ENCODE measurements around the gene UBE2O.

- TF ChIP-seq, protein P1, sequence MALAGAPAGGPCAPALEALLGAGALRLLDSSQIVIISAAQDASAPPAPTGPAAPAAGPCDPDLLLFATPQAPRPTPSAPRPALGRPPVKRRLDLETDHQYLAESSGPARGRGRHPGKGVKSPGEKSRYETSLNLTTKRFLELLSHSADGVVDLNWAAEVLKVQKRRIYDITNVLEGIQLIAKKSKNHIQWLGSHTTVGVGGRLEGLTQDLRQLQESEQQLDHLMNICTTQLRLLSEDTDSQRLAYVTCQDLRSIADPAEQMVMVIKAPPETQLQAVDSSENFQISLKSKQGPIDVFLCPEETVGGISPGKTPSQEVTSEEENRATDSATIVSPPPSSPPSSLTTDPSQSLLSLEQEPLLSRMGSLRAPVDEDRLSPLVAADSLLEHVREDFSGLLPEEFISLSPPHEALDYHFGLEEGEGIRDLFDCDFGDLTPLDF (CRISPR knock-in tag; IDR thresholded peaks at IDR 0.05) = no peak
- no peak for TF ChIP-seq NFYB (CRISPR knock-in tag; conservative IDR thresholded peaks at IDR 0.05; ENCODE audit: low read depth)
- TF ChIP-seq ESRRA (CRISPR knock-in tag; IDR thresholded peaks at IDR 0.05; ENCODE audit: borderline replicate concordance) = no peak
- no peak for TF ChIP-seq CTCF (IDR thresholded peaks at IDR 0.05)
- TF ChIP-seq ATF1 (CRISPR knock-in tag; IDR thresholded peaks at IDR 0.05) = 0 out of 2 replicates have a peak, but pooled peaks have one; percentile 38
- TF ChIP-seq RELA (CRISPR knock-in tag; IDR thresholded peaks at IDR 0.05; ENCODE audit: borderline replicate concordance) = peak; percentile 67; the same call in 1 of the 2 replicates
- TF ChIP-seq FOXJ3 (CRISPR knock-in tag; IDR thresholded peaks at IDR 0.05; ENCODE audit: borderline replicate concordance) = no peak
- no peak for TF ChIP-seq TEAD4 (CRISPR knock-in tag; IDR thresholded peaks at IDR 0.05)
- TF ChIP-seq, protein P2, sequence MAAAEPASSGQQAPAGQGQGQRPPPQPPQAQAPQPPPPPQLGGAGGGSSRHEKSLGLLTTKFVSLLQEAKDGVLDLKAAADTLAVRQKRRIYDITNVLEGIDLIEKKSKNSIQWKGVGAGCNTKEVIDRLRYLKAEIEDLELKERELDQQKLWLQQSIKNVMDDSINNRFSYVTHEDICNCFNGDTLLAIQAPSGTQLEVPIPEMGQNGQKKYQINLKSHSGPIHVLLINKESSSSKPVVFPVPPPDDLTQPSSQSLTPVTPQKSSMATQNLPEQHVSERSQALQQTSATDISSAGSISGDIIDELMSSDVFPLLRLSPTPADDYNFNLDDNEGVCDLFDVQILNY (CRISPR knock-in tag; IDR thresholded peaks at IDR 0.05) = 0 out of 2 replicates have a peak, but pooled peaks have one; percentile 59
Observed at GRCh38 chr17:76501018-76501826, 48.3 kb upstream of the UBE2O start, which contains the start of gene RHBDF2.
